Measurements from ENCODE around the gene PRDM16. TPM values are rescaled to one million over a fixed set of nuclear protein-coding genes. Genes with fewer than 3 reads are reported as not detected.

PRDM16 gene
- total and polyA plus RNA-seq, 2 of the 13 experiments (the other 11 are each of a cell fraction or from before 2014, with no cell fraction given): 0.15 to 0.81 TPM

DNA sequence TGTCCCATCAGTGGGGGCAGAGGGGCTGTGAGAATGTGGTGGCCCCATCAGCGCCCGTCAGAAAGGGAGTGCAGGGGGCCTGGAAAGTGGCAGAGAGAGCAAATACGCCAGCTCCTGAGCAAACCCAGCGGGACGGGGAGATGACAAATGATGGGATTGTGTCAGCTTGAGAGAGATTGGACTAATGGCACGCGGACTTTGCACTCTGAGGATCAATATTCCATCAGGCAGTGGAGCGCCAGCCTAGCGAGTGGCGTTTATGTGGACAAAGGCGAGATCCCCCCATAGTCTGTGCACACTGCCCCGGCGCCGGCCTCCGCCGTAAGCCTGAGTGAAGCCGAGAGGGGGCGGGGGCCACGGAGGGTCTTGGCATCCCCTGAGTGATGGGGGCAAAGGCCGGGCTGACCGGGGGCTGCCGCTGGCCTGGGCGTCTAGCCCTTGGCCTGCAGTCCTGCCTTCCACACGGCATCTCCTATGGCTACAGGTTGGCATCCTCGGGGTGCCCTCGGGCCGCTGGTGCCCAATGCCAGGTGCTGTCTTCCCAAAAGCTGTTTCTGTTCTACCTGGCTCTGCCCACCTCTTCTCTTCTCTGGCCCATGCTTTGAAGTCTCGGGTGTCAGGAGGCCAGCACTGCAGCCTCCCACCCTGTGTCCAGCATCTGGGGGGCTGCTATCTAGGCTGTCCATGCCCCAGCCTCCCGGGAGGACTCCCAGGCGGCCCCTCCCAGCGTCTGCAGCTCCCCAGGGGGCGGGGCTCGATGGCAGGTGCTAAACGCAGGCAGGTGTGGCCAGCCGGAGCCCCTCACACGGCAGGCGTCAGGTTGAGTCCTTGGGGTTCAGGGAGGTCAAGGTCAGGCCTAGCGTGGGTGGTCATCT lies 46.5 kb downstream of the PRDM16 start (continued):
- 0 out of 2 replicates have a peak, but pooled peaks have one; percentile 26 for TF ChIP-seq ZNF234 (CRISPR knock-in tag; conservative IDR thresholded peaks at IDR 0.05)
- peak; percentile 75; the same call in 1 of the 2 replicates for TF ChIP-seq REPIN1 (CRISPR knock-in tag; IDR thresholded peaks at IDR 0.05; ENCODE audit: borderline replicate concordance, low read depth)
- no peak for TF ChIP-seq BORCS8-MEF2B (CRISPR knock-in tag; IDR thresholded peaks at IDR 0.05)
- TF ChIP-seq NRL (CRISPR knock-in tag; IDR thresholded peaks at IDR 0.05; ENCODE audit: borderline replicate concordance): no peak
- TF ChIP-seq, protein P1, sequence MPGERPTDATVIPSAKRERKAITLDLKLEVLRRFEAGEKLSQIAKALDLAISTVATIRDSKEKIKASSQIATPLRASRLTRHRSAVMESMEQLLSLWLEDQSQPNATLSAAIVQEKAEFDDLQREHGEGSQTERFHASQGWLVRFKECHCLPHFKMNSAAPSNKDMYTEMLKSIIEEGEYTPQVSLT (CRISPR knock-in tag; IDR thresholded peaks at IDR 0.05; ENCODE audit: borderline replicate concordance, low read depth): no peak
- 0 out of 2 replicates have a peak, but pooled peaks have one; percentile 49 for TF ChIP-seq SALL2 (CRISPR knock-in tag; IDR thresholded peaks at IDR 0.05)
- no peak for TF ChIP-seq ZNF547 (CRISPR knock-in tag; IDR thresholded peaks at IDR 0.05)
- TF ChIP-seq FOXK1 (CRISPR knock-in tag; IDR thresholded peaks at IDR 0.05; ENCODE audit: borderline replicate concordance, low read depth): no peak
- TF ChIP-seq RFX3 (CRISPR knock-in tag; IDR thresholded peaks at IDR 0.05): no peak
- no peak for TF ChIP-seq SMAD3 (CRISPR knock-in tag; IDR thresholded peaks at IDR 0.05)
- no peak for TF ChIP-seq HDAC6 (IDR thresholded peaks at IDR 0.05; ENCODE audit: low read depth, low read length)
- no peak for TF ChIP-seq BHLHE40 (IDR thresholded peaks at IDR 0.05; ENCODE audit: low read length)
- no peak for TF ChIP-seq GABPA (IDR thresholded peaks at IDR 0.05; ENCODE audit: low read depth, low read length)
- no peak for TF ChIP-seq GABPA (CRISPR knock-in tag; IDR thresholded peaks at IDR 0.05; ENCODE audit: low read depth)
- TF ChIP-seq CREB3 (CRISPR knock-in tag; IDR thresholded peaks at IDR 0.05): no peak
- TF ChIP-seq CHD2 (IDR thresholded peaks at IDR 0.05; ENCODE audit: low read depth, low read length): no peak
- no peak; the same call in 1 of the 2 replicates for TF ChIP-seq SOX5 (CRISPR knock-in tag; IDR thresholded peaks at IDR 0.05; ENCODE audit: borderline replicate concordance)
- TF ChIP-seq, protein P2, sequence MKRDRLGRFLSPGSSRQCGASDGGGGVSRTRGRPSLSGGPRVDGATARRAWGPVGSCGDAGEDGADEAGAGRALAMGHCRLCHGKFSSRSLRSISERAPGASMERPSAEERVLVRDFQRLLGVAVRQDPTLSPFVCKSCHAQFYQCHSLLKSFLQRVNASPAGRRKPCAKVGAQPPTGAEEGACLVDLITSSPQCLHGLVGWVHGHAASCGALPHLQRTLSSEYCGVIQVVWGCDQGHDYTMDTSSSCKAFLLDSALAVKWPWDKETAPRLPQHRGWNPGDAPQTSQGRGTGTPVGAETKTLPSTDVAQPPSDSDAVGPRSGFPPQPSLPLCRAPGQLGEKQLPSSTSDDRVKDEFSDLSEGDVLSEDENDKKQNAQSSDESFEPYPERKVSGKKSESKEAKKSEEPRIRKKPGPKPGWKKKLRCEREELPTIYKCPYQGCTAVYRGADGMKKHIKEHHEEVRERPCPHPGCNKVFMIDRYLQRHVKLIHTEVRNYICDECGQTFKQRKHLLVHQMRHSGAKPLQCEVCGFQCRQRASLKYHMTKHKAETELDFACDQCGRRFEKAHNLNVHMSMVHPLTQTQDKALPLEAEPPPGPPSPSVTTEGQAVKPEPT (CRISPR knock-in tag; IDR thresholded peaks at IDR 0.05; ENCODE audit: low read depth): no peak
- TF ChIP-seq, protein P3, sequence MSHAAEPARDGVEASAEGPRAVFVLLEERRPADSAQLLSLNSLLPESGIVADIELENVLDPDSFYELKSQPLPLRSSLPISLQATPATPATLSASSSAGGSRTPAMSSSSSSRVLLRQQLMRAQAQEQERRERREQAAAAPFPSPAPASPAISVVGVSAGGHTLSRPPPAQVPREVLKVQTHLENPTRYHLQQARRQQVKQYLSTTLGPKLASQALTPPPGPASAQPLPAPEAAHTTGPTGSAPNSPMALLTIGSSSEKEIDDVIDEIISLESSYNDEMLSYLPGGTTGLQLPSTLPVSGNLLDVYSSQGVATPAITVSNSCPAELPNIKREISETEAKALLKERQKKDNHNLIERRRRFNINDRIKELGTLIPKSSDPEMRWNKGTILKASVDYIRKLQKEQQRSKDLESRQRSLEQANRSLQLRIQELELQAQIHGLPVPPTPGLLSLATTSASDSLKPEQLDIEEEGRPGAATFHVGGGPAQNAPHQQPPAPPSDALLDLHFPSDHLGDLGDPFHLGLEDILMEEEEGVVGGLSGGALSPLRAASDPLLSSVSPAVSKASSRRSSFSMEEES (CRISPR knock-in tag; IDR thresholded peaks at IDR 0.05): no peak
- TF ChIP-seq REL (CRISPR knock-in tag; conservative IDR thresholded peaks at IDR 0.05): no peak
- no peak for TF ChIP-seq ZNF782 (CRISPR knock-in tag; IDR thresholded peaks at IDR 0.05; ENCODE audit: borderline replicate concordance)
- TF ChIP-seq KLF16 (CRISPR knock-in tag; IDR thresholded peaks at IDR 0.05): 0 out of 4 replicates have a peak, but pooled peaks of 1 of the 2 experiments have one; percentile 32
- TF ChIP-seq SP2 (CRISPR knock-in tag; IDR thresholded peaks at IDR 0.05): 0 out of 2 replicates have a peak, but pooled peaks have one; percentile 16
- TF ChIP-seq SP4 (CRISPR knock-in tag; IDR thresholded peaks at IDR 0.05): peak; percentile 48; the same call in 1 of the 2 replicates
- TF ChIP-seq ZNF530 (CRISPR knock-in tag; IDR thresholded peaks at IDR 0.05; ENCODE audit: low read depth): no peak
- no peak for TF ChIP-seq ZNF557 (CRISPR knock-in tag; IDR thresholded peaks at IDR 0.05)
- no peak for TF ChIP-seq MXI1 (IDR thresholded peaks at IDR 0.05; ENCODE audit: borderline replicate concordance, low read depth, low read length)
